SK-N-MC (cell line): Measurements from ENCODE around the gene KLHL26.

ENCODE experiments used
- DNase-seq: peaks from one replicate; pipeline ENCODE4 v3.0.0-alpha.2; 2011; ENCODE audit warnings: low read depth, low spot score
- H3K27ac ChIP-seq: fragments of 200-600 bp; sonication (generic); 2 replicates; pipeline ENCODE4 v1.5.1; 2016; ENCODE audit warnings: mixed run types
- H3K36me3 ChIP-seq: fragments of 200-600 bp; sonication (generic); 2 replicates; pipeline ENCODE4 v1.6.1; 2017; ENCODE audit warnings: antibody characterized with exemption, low read length, mixed read lengths; ENCODE audit not compliant: insufficient read depth
- H3K4me3 ChIP-seq: fragments of 200-600 bp; sonication (generic); 2 replicates; pipeline ENCODE4 v1.5.1; 2016
- H3K9ac ChIP-seq: fragments of 200-600 bp; sonication (generic); 2 replicates; pipeline ENCODE4 v1.8.0; 2017; ENCODE audit warnings: mixed run types, mixed read lengths; ENCODE audit not compliant: insufficient read length
- H3K9me3 ChIP-seq: fragments of 200-600 bp; sonication (generic); 2 replicates; pipeline ENCODE4 v1.6.1; 2017; ENCODE audit warnings: low read depth, mild to moderate bottlenecking, antibody characterized with exemption, low read length, moderate library complexity, mixed read lengths
- EZH2 ChIP-seq: fragments of 200-600 bp; sonication (generic); IDR thresholded peaks from one replicate; pipeline ENCODE4 v1.6.1; 2017; ENCODE audit warnings: antibody characterized with exemption
- FOXP2 ChIP-seq: optimal IDR thresholded peaks from 2 replicates; pipeline ENCODE3; 2011; ENCODE audit warnings: mild to moderate bottlenecking, moderate library complexity; ENCODE audit not compliant: insufficient read depth; ENCODE audit errors: extremely low read length, control extremely low read depth
- POLR2AphosphoS5 ChIP-seq: IDR thresholded peaks from 2 replicates; pipeline ENCODE4 v1.6.1; 2012; ENCODE audit warnings: mild to moderate bottlenecking, low read depth, low read length, borderline replicate concordance

The KLHL26 gene

DNA sequence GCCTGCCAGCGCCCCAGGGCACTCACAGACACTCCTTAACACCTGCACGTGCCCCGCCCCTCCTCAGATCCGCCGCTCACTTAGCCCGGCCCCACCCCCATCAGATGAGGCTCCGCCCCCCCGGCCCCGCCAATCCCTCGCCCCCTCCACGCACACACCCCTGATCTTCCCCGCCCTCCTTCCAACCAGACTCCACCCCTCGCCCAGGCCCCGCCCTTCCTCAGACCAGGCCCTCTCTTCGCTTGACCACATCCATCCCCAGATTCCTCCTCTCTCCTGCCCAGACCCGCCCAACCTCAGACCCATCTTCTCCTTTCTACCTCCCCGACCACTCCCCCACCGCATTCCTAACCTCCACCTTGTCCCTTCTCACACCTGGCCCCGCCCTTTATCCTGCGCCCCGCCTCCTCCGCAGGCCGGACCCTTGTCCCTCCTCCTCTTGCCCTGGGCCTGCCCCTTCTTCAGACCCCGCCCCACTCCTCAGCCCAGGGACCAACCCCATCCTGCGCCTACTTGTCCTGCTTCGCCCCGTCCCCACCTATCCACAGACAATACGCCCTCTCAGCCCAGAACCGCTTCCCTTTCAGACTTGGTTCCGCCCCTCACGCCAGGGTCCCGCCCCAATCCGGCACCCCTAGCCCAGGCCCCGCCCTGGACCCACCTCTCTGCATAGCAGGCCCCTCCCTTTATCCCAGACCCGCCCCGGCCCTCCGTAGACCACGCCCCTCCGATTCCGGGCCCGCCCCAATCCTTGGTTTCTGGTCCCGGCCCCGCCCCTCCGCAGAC, 452 bp upstream of the KLHL26 start:
- Histone ChIP-seq H3K36me3 (no peaks in the 10 kb centered on the region), H3K4me3 (peak overlapping the region; percentile 97), H3K9me3 (no peaks in the 10 kb centered on the region), H3K9ac (no peak overlapping the region), H3K27ac (peak overlapping the region; percentile 85; the same call in 1 of the 2 replicates)
- TF ChIP-seq POLR2AphosphoS5 (no peak), EZH2 (no peak), FOXP2 (no peak)
- DNase-seq, result peak; percentile 88

DNA sequence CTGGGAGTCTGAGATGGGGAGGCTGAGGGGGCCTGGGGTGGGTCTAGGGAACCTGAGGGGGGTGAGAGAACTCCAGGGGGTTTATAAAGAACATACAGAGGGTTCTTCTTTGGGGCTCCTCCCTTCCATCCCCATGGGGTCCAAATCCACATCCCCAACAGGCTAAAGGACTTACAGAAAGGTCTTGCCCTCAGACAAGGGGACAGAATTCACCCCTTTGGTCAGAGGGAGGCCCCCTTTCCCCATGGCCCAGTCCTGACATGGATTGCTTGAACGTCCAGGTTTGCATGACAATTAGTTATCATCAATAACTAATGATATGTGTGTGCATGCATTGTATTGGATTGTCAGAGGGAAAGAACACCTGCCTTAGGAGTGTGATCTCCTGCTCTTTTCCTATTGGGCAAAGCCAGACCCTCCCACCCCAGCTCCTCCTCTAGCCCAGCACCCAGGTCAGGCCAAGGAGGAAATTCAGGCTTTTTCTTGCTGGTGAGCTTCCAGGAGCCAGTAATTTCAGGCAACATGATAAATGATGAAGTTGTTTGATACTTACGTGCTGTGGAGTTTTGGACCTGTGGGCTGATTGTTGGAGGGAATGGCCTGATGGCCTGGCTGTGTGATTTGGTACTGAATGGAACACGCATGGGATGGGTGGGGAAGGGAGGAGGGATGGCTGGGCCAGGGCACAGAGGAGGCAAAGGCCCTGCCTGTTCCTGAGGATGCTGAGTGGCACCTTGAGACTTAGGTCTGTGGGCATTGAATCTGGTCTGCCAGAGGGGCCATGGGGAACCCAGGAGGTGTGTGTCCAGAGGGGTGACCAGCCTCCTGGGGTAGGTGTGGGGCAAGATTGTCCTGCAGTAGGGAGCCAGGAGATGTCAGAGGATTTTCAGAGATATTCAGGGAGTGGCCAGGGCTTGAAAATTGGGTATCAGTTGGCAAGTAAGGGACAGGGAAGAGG, 1.1 kb downstream of the KLHL26 start:
- H3K36me3 ChIP-seq, result no peaks in the 10 kb centered on the region
- TF ChIP-seq EZH2 (no peak), POLR2AphosphoS5 (no peak), FOXP2 (no peak)
- peak overlapping the region; percentile 97 for H3K4me3 ChIP-seq
- H3K27ac ChIP-seq, result no peak overlapping the region
- H3K9me3 ChIP-seq, result no peaks in the 10 kb centered on the region
- DNase-seq, result no peak
- peak overlapping the region; percentile 96 for H3K9ac ChIP-seq

DNA sequence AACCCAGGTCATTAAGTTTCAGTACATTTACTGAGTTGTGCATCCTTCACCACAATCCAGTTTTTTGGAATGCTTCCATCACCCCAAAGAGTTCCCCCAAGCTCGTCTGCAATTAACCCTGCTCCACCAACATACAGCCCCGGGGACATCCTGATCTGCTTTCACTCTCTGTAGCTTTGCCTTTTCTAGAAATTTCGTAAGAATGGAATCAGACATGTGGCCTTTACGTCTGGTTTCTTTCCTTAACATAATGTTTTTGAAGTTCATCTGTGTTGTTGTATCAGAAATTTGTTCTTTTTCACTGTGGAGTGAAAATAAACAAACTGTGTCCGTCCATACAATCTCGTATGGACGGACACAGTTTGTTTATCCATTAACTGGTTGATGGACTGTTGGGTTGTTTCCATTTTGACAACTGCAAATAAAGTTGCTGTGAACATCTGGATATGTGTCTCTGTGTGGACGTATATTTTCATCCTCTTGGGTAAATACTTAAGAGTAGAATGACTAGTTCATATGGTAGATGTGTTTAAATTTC, 2.9 kb downstream of the KLHL26 start:
- H3K9me3 ChIP-seq, result no peaks in the 10 kb centered on the region
- H3K36me3 ChIP-seq, result no peaks in the 10 kb centered on the region
- no peak overlapping the region for H3K9ac ChIP-seq
- H3K27ac ChIP-seq, result no peak overlapping the region
- no peak overlapping the region for H3K4me3 ChIP-seq
- DNase-seq, result no peak
- TF ChIP-seq EZH2, result no peak
- TF ChIP-seq POLR2AphosphoS5, result no peak
- TF ChIP-seq FOXP2, result no peak

DNA sequence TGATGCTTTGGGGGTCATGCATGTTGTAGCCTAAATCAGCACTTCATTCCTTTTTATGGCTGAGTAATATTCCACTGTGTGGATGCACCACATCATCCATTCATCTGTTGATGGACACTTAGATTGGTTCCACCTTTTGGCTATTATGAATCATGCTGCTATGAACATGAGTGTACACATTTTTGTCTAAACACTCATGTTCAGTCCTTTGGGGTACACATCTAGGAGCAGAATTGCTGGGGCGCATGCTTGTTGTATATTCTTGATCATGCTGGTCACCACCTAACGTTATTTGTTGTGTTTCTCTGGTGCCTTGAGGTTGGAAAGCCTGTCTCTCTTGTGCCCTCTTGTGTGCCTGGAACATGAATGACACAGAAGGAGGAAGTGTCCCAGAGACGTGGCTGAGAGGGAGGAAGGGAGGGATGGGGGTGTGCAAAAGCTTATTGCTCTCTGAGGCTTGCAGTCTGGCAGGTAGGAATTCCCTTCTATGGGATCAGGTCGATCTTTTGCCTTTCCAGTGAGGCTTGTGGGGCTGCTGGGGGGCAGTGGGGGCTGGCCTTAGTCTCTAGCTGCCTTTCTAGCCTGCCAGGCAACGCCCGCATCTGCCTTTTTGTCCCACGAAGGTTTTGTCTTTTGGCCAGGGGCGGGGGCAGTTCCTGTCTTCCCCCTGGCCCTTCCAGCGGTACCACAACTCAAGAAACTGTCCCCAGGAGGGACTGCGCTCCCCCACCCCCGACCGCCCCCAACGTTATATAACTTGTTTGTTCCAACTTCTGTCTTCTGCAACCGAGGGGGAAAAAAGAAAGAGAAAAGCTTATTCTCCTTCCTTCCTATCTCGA, 7.6 kb downstream of the KLHL26 start:
- DNase-seq, result no peak

DNA sequence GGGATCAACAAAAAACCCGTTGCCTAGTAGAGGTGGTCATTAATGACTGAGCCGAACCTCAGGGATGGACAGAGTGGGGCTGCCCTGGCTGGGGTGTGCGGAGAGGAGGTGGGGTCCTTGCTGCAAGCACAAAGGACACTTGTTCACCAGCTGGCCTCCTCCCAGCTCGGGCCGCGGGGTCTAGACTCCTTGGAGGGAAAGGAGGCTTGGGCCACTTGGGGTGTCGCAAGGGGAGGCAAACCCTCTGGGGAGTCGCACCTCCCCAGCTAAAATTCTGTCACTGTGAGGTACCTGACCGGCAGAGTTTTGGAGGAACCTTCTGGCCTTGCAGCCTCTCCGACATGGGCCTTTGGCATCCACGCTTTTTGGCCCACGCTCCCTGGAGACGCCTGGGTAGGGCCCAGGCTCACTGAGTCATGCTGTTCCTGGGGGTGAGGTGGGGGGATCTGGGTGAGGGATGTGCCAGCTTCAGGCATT, 8.2 kb downstream of the KLHL26 start:
- Histone ChIP-seq H3K4me3 (no peak overlapping the region), H3K27ac (no peak overlapping the region)
- no peak for TF ChIP-seq POLR2AphosphoS5
- no peak for TF ChIP-seq EZH2
- no peak for TF ChIP-seq FOXP2

More for the DNA sequence above, 7.6 kb downstream of the KLHL26 start:
- TF ChIP-seq EZH2 (no peak), POLR2AphosphoS5 (no peak), FOXP2 (no peak)
- Histone ChIP-seq H3K4me3 (no peak overlapping the region), H3K9me3 (no peaks in the 10 kb centered on the region), H3K27ac (no peak overlapping the region), H3K9ac (no peak overlapping the region), H3K36me3 (no peaks in the 10 kb centered on the region)

DNA sequence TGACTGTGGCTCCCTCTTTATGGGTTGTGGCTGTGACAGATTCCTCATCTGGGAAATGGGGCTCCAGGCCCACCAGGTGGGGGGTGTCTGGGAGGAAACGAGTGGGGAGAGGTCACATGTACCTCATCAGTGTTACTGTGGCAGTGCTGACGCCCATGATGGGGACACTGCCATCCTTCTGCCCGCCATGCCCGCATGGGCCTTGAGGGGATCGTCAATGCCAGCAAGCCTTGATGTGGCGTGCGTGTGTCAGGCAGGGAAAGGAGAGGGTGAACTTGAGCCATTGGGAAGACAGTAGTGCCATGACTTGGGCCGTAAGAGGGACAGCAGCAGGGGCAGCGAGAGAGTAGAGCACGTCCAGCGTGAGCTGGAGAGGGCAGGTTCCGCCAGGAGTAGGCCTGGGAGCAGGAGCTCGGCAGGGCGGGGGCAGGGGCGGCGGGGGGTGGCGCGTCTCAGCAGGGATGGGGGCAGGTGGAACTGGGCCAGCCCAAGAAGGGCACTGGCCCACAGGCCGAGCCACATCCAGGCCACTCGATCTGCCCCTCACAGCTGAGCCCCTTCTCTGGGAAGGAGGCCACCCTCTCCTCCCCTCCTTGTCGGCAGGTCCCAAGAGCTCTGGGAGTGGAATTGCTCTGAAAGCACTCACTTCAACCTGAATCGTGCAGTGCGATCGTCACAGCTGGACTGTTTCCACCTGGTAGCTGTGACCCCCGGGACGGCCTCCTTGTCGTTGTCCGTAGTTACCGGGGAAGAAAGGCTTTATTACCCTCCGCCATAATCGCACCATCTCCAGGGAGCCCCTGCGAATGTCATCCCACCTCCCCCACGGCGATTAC, 9.9 kb downstream of the KLHL26 start:
- H3K27ac ChIP-seq, result no peak overlapping the region
- H3K4me3 ChIP-seq, result no peak overlapping the region
- H3K9me3 ChIP-seq, result no peaks in the 10 kb centered on the region
- H3K36me3 ChIP-seq, result no peaks in the 10 kb centered on the region
- H3K9ac ChIP-seq, result no peak overlapping the region
- DNase-seq, result no peak
- no peak for TF ChIP-seq FOXP2
- TF ChIP-seq POLR2AphosphoS5, result no peak
- no peak for TF ChIP-seq EZH2

More for the DNA sequence above, 8.2 kb downstream of the KLHL26 start:
- Histone ChIP-seq H3K9me3 (no peaks in the 10 kb centered on the region), H3K36me3 (no peaks in the 10 kb centered on the region), H3K9ac (no peak overlapping the region)
- DNase-seq, result no peak

DNA sequence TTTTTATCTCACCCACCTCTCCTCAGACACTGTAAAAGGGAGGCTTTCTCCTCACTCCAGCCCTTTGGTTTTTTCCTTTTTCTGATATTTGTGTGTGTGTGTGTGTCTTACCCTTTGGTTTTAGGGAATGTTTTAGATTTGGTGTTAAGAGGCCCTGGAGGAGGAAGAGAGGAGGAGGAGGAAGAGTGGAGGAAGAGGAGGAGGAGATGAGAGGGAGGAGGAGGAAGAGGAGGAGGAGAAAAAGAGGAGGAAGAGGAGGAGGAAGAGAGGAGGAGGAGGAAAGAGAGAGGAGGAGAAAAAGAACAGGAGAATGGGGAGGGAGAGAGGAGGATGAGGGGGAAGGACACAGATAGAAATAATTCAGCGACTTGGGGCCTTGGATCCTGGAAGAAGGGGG, 10.5 kb downstream of the KLHL26 start:
- no peak for DNase-seq
- TF ChIP-seq EZH2 (no peak), POLR2AphosphoS5 (no peak), FOXP2 (no peak)
- Histone ChIP-seq H3K27ac (no peak overlapping the region), H3K9ac (no peak overlapping the region), H3K9me3 (no peaks in the 10 kb centered on the region), H3K4me3 (no peak overlapping the region), H3K36me3 (no peaks in the 10 kb centered on the region)
